ENCODE measurements around the gene ITPR3. TPM values are rescaled to one million over a fixed set of nuclear protein-coding genes. Genes with fewer than 3 reads are reported as not detected.

The ITPR3 gene
- total RNA-seq, 6 donors from 2014 or later: 95.6 to 179 (median 137) TPM

GRCh38 chr6:33742092-33742491, 121.0 kb downstream of the ITPR3 start:
- DNase-seq (no peak), ATAC-seq (ENCODE audit: low FRiP score in 2 of 2) (no peak)
- WGBS, 2 donors: 56 to 73% methylated on average over 8 to 9 of the region's 9 CpGs
- Histone ChIP-seq H3K4me1 (peaks cover 0 to 9% (median 3%) of the 10 kb centered on the region in 4 donors), H3K27ac (no peak overlapping the region), H3K4me3 (no peak overlapping the region), H3K36me3 (no peaks in the 10 kb centered on the region), H3K27me3 (no peaks in the 10 kb centered on the region), H3K9me3 (no peaks in the 10 kb centered on the region)
- TF ChIP-seq POLR2AphosphoS5 (IDR thresholded peaks at IDR 0.05) (no peak), POLR2A (IDR thresholded peaks at IDR 0.05) (no peak), EP300 (IDR thresholded peaks at IDR 0.05) (no peak), CTCF (IDR thresholded peaks at IDR 0.05) (no peak)

GRCh38 chr6:33742837-33743236, 121.7 kb downstream of the ITPR3 start:
- no peak for DNase-seq

GRCh38 chr6:33744001-33744848, 123.1 kb downstream of the ITPR3 start:
- peak in 1 of 2 donors; percentile 70 for DNase-seq
- TF ChIP-seq POLR2A (IDR thresholded peaks at IDR 0.05) (no peak), CTCF (IDR thresholded peaks at IDR 0.05) (peak; percentile 85 to 91 (median 88))
- peaks cover 0 to 9% (median 3%) of the 10 kb centered on the region in 4 donors for H3K4me1 ChIP-seq
- peak; percentile 64 to 80 for ATAC-seq (ENCODE audit: low FRiP score in 2 of 2)
- H3K9me3 ChIP-seq: no peaks in the 10 kb centered on the region
- H3K27ac ChIP-seq: peak overlapping the region; percentile 60 to 85 (median 80)
- H3K36me3 ChIP-seq: no peaks in the 10 kb centered on the region
- no peaks in the 10 kb centered on the region for H3K27me3 ChIP-seq
- peak overlapping the region in 3 of 4 donors; percentile 29 to 44 (median 41) for H3K4me3 ChIP-seq
- 21 to 27% methylated on average over 11 of the region's 11 CpGs for WGBS, 2 donors

More at GRCh38 chr6:33742837-33743236, 121.7 kb downstream of the ITPR3 start:
- Histone ChIP-seq H3K4me1 (peaks cover 0 to 9% (median 3%) of the 10 kb centered on the region in 4 donors), H3K4me3 (peak overlapping the region in 1 of 4 donors; percentile 5), H3K27ac (no peak overlapping the region), H3K9me3 (no peaks in the 10 kb centered on the region), H3K27me3 (no peaks in the 10 kb centered on the region), H3K36me3 (no peaks in the 10 kb centered on the region)
- no peak for ATAC-seq (ENCODE audit: low FRiP score in 2 of 2)
- no peak for TF ChIP-seq POLR2A (IDR thresholded peaks at IDR 0.05)
- no peak for TF ChIP-seq CTCF (IDR thresholded peaks at IDR 0.05)
- TF ChIP-seq EP300 (IDR thresholded peaks at IDR 0.05): no peak
- no peak for TF ChIP-seq POLR2AphosphoS5 (IDR thresholded peaks at IDR 0.05)
- 62 to 64% methylated on average over 7 of the region's 7 CpGs for WGBS, 2 donors

- WGBS, 2 donors: 71 to 78% methylated on average over 4 to 13 of the region's 13 CpGs
- Histone ChIP-seq H3K4me1 (peaks cover 0 to 5% (median 2%) of the 10 kb centered on the region in 4 donors), H3K36me3 (no peaks in the 10 kb centered on the region), H3K27me3 (no peaks in the 10 kb centered on the region), H3K27ac (peak overlapping the region; percentile 60 to 85 (median 80)), H3K4me3 (peak overlapping the region in 3 of 4 donors; percentile 29 to 44 (median 41)), H3K9me3 (no peaks in the 10 kb centered on the region)
- no peak for ATAC-seq (ENCODE audit: low FRiP score in 2 of 2)
- TF ChIP-seq CTCF (IDR thresholded peaks at IDR 0.05): no peak
- DNase-seq: no peak
These were observed 123.9 kb downstream of the ITPR3 start for GRCh38 chr6:33744895-33745546.
